ENCODE measurements around the gene KDM8.

KDM8 gene

DNA sequence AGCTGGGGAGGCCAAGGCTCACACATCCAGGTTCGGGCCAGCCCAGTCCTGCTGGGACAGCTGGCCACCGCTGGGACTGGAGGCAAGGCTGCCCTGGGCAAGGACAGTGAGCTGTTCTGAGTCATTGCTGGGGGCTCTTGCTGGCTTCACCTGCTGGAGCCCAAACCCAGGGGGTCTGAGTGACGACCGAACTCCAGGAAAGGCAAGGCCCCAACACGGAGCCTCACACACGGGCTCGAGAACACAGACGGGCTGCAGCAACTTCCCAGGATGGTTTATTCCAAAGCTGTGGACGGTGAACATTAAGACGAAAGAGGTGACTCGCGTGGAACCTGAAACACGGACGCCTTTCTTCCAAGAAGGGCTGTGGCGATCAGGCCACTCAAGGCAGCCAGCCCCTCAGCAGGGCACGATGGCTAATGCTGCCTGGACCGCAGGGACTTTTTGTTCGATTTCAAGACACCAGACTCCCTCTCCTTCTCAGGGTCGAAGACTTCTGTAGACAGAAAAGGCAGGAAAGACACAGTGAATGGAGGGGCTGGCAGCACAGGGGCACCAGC, 21.5 kb downstream of the KDM8 start:
- no peak overlapping the region for H3K18ac ChIP-seq (ENCODE audit: low read length)
- H3K4me2 ChIP-seq (ENCODE audit: low read length) = no peak overlapping the region
- H3K36me3 ChIP-seq (ENCODE audit: control insufficient read depth in 1 of 2, insufficient read depth in 2 of 2, low read length in 2 of 2) = peaks cover 0 to 5% of the 10 kb centered on the region in 2 experiments
- no peak overlapping the region for H3K4me3 ChIP-seq (ENCODE audit: low read depth, low read length)
- H3K79me2 ChIP-seq (ENCODE audit: control insufficient read depth, insufficient read depth, low read length, poor library complexity) = no peaks in the 10 kb centered on the region
- H3K4me1 ChIP-seq (ENCODE audit: control insufficient read depth in 1 of 2, insufficient read depth in 2 of 2, low read length in 2 of 2) = peaks cover 10 to 13% of the 10 kb centered on the region in 2 experiments
- DNase-seq = no peak
- no peak overlapping the region for H2AK5ac ChIP-seq (ENCODE audit: low read length)
- WGBS (ENCODE audit: extremely low coverage, insufficient coverage, insufficient read length) = no CpG with 5 or more reads among the region's 19 CpGs
- H3K27me3 ChIP-seq (ENCODE audit: insufficient read depth, low read length) = no peaks in the 10 kb centered on the region
- no peak overlapping the region for H3K4ac ChIP-seq (ENCODE audit: low read depth, low read length)
- H2BK5ac ChIP-seq (ENCODE audit: low read depth, low read length, poor library complexity) = no peak overlapping the region
- no peak overlapping the region for H2BK12ac ChIP-seq (ENCODE audit: low read length)
- no peak overlapping the region for H4K91ac ChIP-seq (ENCODE audit: low read depth, low read length)
- no peak overlapping the region for H4K8ac ChIP-seq (ENCODE audit: low read depth, low read length)
- no peak overlapping the region for H2BK120ac ChIP-seq (ENCODE audit: insufficient read depth, low read length, poor library complexity)
- H2AFZ ChIP-seq (ENCODE audit: insufficient read depth, low read length, poor library complexity) = no peak overlapping the region
- no peak overlapping the region for H3K9ac ChIP-seq (ENCODE audit: low read length)
- no peak overlapping the region for H3K23ac ChIP-seq (ENCODE audit: low read length)
- peak overlapping the region; percentile 5 for H3K14ac ChIP-seq (ENCODE audit: low read length)
- no peak overlapping the region for H4K12ac ChIP-seq (ENCODE audit: low read depth, low read length)
- peaks cover 2% of the 10 kb centered on the region for H3K9me3 ChIP-seq (ENCODE audit: insufficient read depth, low read depth, low read length)
- H3K27ac ChIP-seq (ENCODE audit: low read depth, low read length) = no peak overlapping the region
- H3K79me1 ChIP-seq (ENCODE audit: low read length) = peaks cover 9% of the 10 kb centered on the region

DNA sequence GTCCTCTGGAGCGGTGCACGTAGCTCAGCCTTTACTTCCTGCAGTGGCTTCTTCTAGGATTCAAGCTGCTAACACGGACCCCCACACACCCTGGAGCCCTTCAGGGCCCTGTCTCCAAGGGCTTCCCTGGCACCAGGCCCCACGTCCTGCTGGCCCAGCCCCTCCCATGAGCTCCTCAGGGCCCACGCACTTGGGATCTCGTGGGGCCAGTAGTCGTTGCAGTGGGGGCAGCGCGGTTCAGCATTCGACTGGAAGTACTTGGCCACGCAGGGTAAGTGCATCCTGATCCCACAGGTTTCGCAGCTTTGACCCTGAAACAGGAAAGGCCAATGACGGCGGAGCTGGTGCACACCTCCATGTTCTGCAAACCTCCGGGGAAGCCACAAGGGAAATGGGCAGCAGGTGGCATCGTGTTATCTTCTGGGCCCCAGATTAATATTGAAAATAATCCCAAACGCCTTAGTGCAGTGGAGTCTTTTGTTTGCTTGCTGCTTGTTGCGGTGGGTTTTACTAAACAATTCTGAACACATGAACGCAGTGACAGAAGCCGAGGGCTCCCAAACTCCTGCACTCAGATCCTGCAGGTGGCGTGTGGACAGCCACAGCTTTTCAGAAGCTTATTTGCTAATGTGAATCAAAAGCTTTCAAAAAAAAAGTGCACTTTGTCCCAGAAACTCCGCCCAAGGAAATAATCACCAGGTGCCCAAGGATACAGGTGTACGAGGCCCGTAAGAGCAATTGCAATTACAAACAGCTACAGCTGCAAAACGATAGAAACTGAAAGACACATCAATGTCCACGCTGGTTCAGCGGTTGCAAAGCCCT, 22.4 kb downstream of the KDM8 start:
- Histone ChIP-seq H3K4me1 (ENCODE audit: control insufficient read depth in 1 of 2, insufficient read depth in 2 of 2, low read length in 2 of 2) (peaks cover 10 to 13% of the 10 kb centered on the region in 2 experiments), H3K23ac (ENCODE audit: low read length) (no peak overlapping the region), H4K8ac (ENCODE audit: low read depth, low read length) (no peak overlapping the region), H2BK5ac (ENCODE audit: low read depth, low read length, poor library complexity) (no peak overlapping the region), H3K9me3 (ENCODE audit: insufficient read depth, low read depth, low read length) (peaks cover 2% of the 10 kb centered on the region), H3K79me2 (ENCODE audit: control insufficient read depth, insufficient read depth, low read length, poor library complexity) (no peaks in the 10 kb centered on the region), H3K27ac (ENCODE audit: low read depth, low read length) (no peak overlapping the region), H3K4me2 (ENCODE audit: low read length) (no peak overlapping the region), H2AK5ac (ENCODE audit: low read length) (no peak overlapping the region), H4K91ac (ENCODE audit: low read depth, low read length) (no peak overlapping the region), H3K27me3 (ENCODE audit: insufficient read depth, low read length) (no peaks in the 10 kb centered on the region), H3K36me3 (ENCODE audit: control insufficient read depth in 1 of 2, insufficient read depth in 2 of 2, low read length in 2 of 2) (peaks cover 0 to 8% of the 10 kb centered on the region in 2 experiments), H3K4me3 (ENCODE audit: low read depth, low read length) (no peak overlapping the region), H2BK120ac (ENCODE audit: insufficient read depth, low read length, poor library complexity) (no peak overlapping the region), H2AFZ (ENCODE audit: insufficient read depth, low read length, poor library complexity) (no peak overlapping the region), H2BK12ac (ENCODE audit: low read length) (no peak overlapping the region), H3K14ac (ENCODE audit: low read length) (no peak overlapping the region), H3K18ac (ENCODE audit: low read length) (no peak overlapping the region), H3K79me1 (ENCODE audit: low read length) (peaks cover 9% of the 10 kb centered on the region), H3K9ac (ENCODE audit: low read length) (no peak overlapping the region), H3K4ac (ENCODE audit: low read depth, low read length) (no peak overlapping the region), H4K12ac (ENCODE audit: low read depth, low read length) (no peak overlapping the region)
- DNase-seq = no peak
- no CpG with 5 or more reads among the region's 27 CpGs for WGBS (ENCODE audit: extremely low coverage, insufficient coverage, insufficient read length)

DNA sequence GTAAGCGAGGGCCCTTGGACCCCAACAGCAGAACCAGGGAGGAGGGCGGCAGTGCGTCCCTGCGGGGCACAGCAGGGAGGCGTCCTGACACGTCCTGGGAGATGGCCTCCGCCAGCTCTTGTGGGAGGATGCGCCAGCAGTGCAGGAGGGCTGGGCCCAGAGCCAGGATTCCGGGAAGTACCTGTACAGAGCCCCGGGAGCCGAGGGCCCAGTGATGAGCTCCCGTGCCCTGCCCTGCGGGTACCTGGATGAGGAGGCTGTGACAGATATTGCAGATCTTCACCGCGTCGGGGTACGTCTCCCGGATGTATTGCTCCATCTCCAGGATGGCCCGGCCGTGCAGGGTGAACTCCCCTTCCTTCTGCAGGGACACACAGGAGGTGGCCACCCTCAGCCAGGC, 23.1 kb downstream of the KDM8 start:
- no peak overlapping the region for H3K14ac ChIP-seq (ENCODE audit: low read length)
- no CpG with 5 or more reads among the region's 20 CpGs for WGBS (ENCODE audit: extremely low coverage, insufficient coverage, insufficient read length)
- H3K79me1 ChIP-seq (ENCODE audit: low read length) = peaks cover 9% of the 10 kb centered on the region
- H2BK120ac ChIP-seq (ENCODE audit: insufficient read depth, low read length, poor library complexity) = no peak overlapping the region
- H3K4me2 ChIP-seq (ENCODE audit: low read length) = no peak overlapping the region
- H3K27me3 ChIP-seq (ENCODE audit: insufficient read depth, low read length) = no peaks in the 10 kb centered on the region
- H3K9ac ChIP-seq (ENCODE audit: low read length) = no peak overlapping the region
- no peak overlapping the region for H3K4ac ChIP-seq (ENCODE audit: low read depth, low read length)
- H4K12ac ChIP-seq (ENCODE audit: low read depth, low read length) = no peak overlapping the region
- no peak overlapping the region for H3K4me3 ChIP-seq (ENCODE audit: low read depth, low read length)
- DNase-seq = peak in 1 of 2 donors; percentile 49
- no peak overlapping the region for H2BK5ac ChIP-seq (ENCODE audit: low read depth, low read length, poor library complexity)
- H2AK5ac ChIP-seq (ENCODE audit: low read length) = no peak overlapping the region
- H3K79me2 ChIP-seq (ENCODE audit: control insufficient read depth, insufficient read depth, low read length, poor library complexity) = no peaks in the 10 kb centered on the region
- no peak overlapping the region for H2AFZ ChIP-seq (ENCODE audit: insufficient read depth, low read length, poor library complexity)
- H3K27ac ChIP-seq (ENCODE audit: low read depth, low read length) = no peak overlapping the region
- peaks cover 10 to 13% of the 10 kb centered on the region in 2 experiments for H3K4me1 ChIP-seq (ENCODE audit: control insufficient read depth in 1 of 2, insufficient read depth in 2 of 2, low read length in 2 of 2)
- peaks cover 0 to 9% of the 10 kb centered on the region in 2 experiments for H3K36me3 ChIP-seq (ENCODE audit: control insufficient read depth in 1 of 2, insufficient read depth in 2 of 2, low read length in 2 of 2)
- no peak overlapping the region for H4K91ac ChIP-seq (ENCODE audit: low read depth, low read length)
- H3K9me3 ChIP-seq (ENCODE audit: insufficient read depth, low read depth, low read length) = peaks cover 2% of the 10 kb centered on the region
- H4K8ac ChIP-seq (ENCODE audit: low read depth, low read length) = no peak overlapping the region
- H3K23ac ChIP-seq (ENCODE audit: low read length) = no peak overlapping the region
- no peak overlapping the region for H2BK12ac ChIP-seq (ENCODE audit: low read length)
- H3K18ac ChIP-seq (ENCODE audit: low read length) = no peak overlapping the region

DNA sequence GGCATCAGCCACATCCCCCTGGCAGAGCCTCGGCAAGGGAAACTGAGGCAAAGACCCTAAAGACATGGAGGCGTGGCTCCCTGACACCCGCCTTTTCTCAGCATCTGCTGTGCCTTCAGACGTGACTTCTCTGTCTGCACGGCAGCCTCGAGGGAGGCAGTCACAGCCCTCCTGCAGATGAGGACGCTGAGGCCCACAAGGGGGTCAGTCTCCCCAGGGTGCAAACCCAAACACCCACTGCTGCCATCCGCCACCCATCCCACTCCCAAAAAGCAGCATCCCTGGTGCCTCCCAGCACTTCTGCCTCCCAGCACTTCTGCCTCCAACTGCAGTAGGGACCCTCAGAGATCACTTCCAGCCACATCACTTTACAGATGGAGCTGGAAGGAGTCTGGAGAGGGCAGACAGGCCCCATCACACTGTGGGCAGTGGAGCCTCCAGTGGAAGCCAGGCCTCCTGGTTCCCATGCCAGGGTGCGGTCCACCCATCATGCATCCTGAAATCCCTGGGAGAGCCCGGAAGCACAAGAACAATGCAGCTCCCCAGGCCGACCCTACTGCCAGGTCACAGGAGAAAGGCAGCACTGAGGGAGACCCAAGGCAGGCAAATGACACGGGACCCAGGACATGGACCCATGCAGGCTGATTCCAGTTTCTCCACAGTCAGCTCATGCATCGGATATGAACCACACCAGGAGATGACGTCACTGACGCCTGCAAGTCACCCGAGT, 23.8 kb downstream of the KDM8 start:
- H3K23ac ChIP-seq (ENCODE audit: low read length) = no peak overlapping the region
- no peak overlapping the region for H4K8ac ChIP-seq (ENCODE audit: low read depth, low read length)
- H4K91ac ChIP-seq (ENCODE audit: low read depth, low read length) = no peak overlapping the region
- H2BK12ac ChIP-seq (ENCODE audit: low read length) = no peak overlapping the region
- no peaks in the 10 kb centered on the region for H3K79me2 ChIP-seq (ENCODE audit: control insufficient read depth, insufficient read depth, low read length, poor library complexity)
- no peak overlapping the region for H3K4me3 ChIP-seq (ENCODE audit: low read depth, low read length)
- no peak for DNase-seq
- H3K14ac ChIP-seq (ENCODE audit: low read length) = no peak overlapping the region
- H3K36me3 ChIP-seq (ENCODE audit: control insufficient read depth in 1 of 2, insufficient read depth in 2 of 2, low read length in 2 of 2) = peaks cover 0 to 9% of the 10 kb centered on the region in 2 experiments
- no peak overlapping the region for H2AFZ ChIP-seq (ENCODE audit: insufficient read depth, low read length, poor library complexity)
- H3K27me3 ChIP-seq (ENCODE audit: insufficient read depth, low read length) = no peaks in the 10 kb centered on the region
- no peak overlapping the region for H2BK120ac ChIP-seq (ENCODE audit: insufficient read depth, low read length, poor library complexity)
- peaks cover 10 to 13% of the 10 kb centered on the region in 2 experiments for H3K4me1 ChIP-seq (ENCODE audit: control insufficient read depth in 1 of 2, insufficient read depth in 2 of 2, low read length in 2 of 2)
- no peak overlapping the region for H3K9ac ChIP-seq (ENCODE audit: low read length)
- H3K79me1 ChIP-seq (ENCODE audit: low read length) = peaks cover 9% of the 10 kb centered on the region
- no peak overlapping the region for H3K27ac ChIP-seq (ENCODE audit: low read depth, low read length)
- H3K18ac ChIP-seq (ENCODE audit: low read length) = no peak overlapping the region
- WGBS (ENCODE audit: extremely low coverage, insufficient coverage, insufficient read length) = no CpG with 5 or more reads among the region's 16 CpGs
- H4K12ac ChIP-seq (ENCODE audit: low read depth, low read length) = no peak overlapping the region
- no peak overlapping the region for H2BK5ac ChIP-seq (ENCODE audit: low read depth, low read length, poor library complexity)
- no peak overlapping the region for H2AK5ac ChIP-seq (ENCODE audit: low read length)
- H3K9me3 ChIP-seq (ENCODE audit: insufficient read depth, low read depth, low read length) = peaks cover 2% of the 10 kb centered on the region
- H3K4me2 ChIP-seq (ENCODE audit: low read length) = no peak overlapping the region
- no peak overlapping the region for H3K4ac ChIP-seq (ENCODE audit: low read depth, low read length)
